ENCODE results near the gene CERK.

- TF ChIP-seq CTCF (tag by site-specific recombination; IDR thresholded peaks at IDR 0.05) (no peak), SALL2 (tag by site-specific recombination; IDR thresholded peaks at IDR 0.05; ENCODE audit: borderline replicate concordance) (no peak), ZNF561 (tag by site-specific recombination; IDR thresholded peaks at IDR 0.05; ENCODE audit: borderline replicate concordance) (no peak), REST (tag by site-specific recombination; IDR thresholded peaks at IDR 0.05) (no peak), ZNF274 (IDR thresholded peaks at IDR 0.05; ENCODE audit: low read length) (no peak), ZNF274 (tag by site-specific recombination; IDR thresholded peaks at IDR 0.05; ENCODE audit: borderline replicate concordance) (no peak), ZNF639 (tag by site-specific recombination; IDR thresholded peaks at IDR 0.05) (no peak), ZNF157 (tag by site-specific recombination; IDR thresholded peaks at IDR 0.05) (no peak), HOXD13 (CRISPR knock-in tag; IDR thresholded peaks at IDR 0.05; ENCODE audit: borderline replicate concordance) (no peak), ZNF670 (tag by site-specific recombination; IDR thresholded peaks at IDR 0.05; ENCODE audit: low read depth) (no peak)
Measured at GRCh38 chr22:46710806-46711205, 27.2 kb downstream of the CERK start.

Measured in HEK293 (cell line).